Activated effector memory CD4-positive, alpha-beta T cell treated with anti-CD3 and anti-CD28 coated beads, Interleukin-2, amount 50 U/mL, for 16 hours (primary cell): ENCODE data around the gene INTS12.
"Not testable (repeated sequence)": the region's sequence is repeated elsewhere in the genome, so short reads cannot be mapped to it uniquely, and the experiment has no call there.

Experiments
- DNase-seq: peaks from one replicate; pipeline ENCODE4 v3.0.0-alpha.2; 2020

INTS12 gene, protein sequence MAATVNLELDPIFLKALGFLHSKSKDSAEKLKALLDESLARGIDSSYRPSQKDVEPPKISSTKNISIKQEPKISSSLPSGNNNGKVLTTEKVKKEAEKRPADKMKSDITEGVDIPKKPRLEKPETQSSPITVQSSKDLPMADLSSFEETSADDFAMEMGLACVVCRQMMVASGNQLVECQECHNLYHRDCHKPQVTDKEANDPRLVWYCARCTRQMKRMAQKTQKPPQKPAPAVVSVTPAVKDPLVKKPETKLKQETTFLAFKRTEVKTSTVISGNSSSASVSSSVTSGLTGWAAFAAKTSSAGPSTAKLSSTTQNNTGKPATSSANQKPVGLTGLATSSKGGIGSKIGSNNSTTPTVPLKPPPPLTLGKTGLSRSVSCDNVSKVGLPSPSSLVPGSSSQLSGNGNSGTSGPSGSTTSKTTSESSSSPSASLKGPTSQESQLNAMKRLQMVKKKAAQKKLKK

DNA sequence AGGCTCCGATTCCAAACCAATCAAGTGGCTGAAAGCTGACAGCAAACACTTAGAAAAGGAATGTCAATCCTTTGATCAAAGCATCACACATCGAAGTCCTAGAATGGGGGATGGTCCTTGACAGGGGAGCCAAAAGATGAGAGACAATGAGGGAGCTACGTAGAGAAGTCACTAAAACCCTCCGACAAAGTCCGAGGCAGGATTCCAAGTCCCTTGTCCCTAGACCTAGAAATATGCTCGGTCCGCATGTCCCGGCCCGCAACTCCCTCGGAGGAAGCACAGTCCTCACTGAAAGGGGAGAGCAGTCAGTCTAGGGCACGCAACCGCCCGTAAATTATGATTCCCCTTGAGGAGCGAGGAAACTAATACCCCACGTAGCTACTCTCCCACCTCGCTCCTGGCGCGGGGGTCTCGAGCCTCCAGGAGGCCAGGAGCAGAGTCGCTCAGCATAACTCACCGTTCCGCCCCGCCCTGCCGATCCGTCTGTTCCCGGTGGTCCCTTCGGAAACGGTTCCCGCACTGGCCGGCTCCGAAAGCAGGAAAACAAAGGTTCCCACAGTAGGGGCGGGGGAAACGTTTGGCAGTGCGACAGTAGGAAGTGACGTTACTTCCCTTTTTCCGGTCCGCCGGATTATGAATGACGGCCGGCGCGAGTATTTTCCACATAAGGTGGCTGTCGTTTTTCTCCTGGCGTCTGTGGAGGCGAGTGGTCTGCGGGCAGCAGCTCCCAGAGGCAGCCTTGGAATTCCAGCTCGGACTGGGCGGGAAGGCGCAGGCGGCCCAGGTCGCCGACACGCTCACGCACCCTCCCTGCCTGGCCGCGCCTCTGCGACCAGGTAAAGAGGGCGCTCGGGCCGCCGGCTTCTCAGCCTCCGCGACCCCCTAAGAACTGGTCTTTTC is at the start of gene INTS12, which contains the start of gene GSTCD:
Gene INTS12 (minus strand): TSS at position 509 of the 900 bp plus-strand sequence. CDS start 8,684 bp downstream, outside the sequence.
Gene GSTCD (plus strand): TSS at position 604 of the 900 bp plus-strand sequence. CDS start 8,830 bp downstream, outside the sequence.
- DNase-seq, result peak; percentile 96

DNA sequence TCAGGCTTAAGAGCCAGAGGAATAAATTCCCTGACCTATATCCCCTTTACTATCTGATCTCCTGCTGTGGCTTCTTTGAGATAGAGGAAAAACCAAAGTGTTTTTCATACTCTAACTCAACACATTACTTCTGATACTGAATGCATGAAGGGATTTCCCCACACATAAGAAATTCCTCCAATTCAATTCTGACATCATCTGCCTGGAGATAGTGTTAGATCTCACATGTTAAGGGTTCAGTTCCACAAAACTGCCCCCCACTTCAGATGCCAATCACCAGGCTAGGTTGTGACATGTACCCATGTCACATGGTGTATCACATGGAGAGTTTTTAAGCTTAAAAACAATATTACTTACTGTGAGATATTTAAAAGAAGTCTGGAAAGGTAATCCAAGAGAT is 46.9 kb upstream of the INTS12 start:
- DNase-seq, result no peak

DNA sequence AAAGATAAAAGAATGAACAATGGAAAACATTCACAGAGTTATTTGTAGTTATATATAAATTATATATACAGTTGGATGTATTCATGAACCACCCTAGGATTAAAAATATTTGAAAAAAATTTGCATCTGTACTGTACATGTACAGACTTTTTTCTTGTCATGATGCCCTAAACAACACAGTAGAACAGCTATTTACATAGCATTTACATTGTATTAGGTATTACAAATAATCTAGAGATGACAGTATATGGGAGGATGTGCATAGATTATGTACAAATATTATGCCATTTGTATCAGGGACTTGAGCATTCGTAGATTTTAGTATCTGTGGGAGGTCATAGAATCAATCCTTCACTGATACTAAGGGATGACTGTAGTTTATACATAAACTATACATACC is 44.9 kb upstream of the INTS12 start:
- DNase-seq, result no peak

DNA sequence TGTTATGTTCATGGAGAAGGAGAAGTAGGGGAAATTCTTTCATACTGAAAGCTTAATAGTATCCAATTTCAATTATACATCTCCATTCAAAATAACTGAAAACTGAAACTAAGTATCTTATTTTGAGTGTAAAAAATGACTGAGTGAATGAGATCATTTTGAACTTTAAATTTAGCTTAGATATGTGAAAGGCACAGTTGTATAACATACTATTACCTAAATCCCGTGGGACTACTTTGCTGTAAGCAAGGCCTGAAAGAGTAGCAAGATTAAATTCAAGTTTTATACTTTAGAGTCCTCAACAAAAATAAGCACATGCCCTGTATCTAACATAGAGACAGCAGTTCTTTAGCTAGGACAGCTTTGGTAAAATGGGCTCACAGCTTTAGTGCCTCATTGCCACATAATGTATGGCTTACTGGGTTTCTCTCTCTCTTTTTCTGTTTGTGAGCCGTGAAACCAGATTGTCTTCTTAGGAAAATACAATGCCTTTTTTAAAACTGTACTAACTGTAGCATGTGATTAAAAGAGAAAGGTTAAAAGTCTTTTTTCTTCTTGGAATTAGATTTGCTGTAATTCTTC is 43.3 kb upstream of the INTS12 start:
- DNase-seq, result no peak

DNA sequence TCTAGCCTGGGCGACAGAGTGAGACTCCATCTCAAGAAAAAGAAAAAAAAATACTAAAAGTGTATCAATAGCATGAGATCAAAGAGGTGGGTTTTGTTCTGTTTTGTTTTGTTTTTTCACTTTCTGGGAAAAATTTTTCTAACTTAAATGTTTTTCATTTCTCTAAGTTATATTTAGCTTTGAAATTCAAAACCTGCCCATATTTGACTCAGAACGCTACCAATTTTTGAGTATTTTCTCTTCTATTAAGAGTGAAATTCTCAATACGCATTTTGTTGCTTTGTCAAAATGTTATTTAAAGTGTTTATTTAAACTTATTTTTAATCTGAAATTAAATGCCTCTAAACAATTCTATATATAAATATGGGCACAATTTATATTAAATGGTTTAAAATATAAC is 39.7 kb upstream of the INTS12 start:
- DNase-seq, result no peak

DNA sequence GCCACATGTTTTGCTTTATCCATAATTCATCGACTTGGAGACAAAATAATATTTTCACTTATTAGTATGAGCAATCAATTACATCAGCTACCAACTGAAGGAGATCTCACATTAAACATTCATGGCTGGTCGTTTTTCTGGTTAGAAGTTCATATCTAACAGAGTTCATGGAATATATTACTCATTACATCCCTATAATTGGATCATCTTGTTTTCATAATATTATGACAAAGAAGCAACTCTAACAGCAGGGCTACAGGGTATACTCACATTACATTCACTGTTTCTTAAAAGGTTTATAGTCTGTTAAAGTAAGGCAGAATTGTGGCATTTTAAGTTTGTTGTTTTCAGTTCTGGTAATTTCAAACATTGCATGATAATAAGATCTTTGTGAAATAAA is 33.1 kb upstream of the INTS12 start:
- no peak for DNase-seq

DNA sequence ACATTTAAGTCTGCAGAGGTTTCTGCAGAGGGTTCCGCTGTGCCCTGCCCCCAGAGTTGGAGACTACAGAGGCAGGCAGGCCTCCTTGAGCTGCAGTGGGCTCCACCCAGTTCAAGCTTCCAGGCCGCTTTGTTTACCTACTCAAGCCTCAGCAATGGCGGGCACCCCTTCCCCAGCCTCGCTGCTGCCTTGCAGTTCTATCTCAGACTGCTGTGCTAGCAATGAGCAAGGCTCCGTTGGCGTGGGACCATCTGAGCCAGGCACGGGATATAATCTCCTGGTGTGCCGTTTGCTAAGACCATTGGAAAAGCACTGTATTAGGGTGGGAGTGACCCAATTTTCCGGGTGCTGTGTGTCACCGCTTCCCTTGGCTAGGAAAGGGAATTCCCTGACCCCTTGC is 26.7 kb upstream of the INTS12 start:
- not testable (repeated sequence) for DNase-seq

DNA sequence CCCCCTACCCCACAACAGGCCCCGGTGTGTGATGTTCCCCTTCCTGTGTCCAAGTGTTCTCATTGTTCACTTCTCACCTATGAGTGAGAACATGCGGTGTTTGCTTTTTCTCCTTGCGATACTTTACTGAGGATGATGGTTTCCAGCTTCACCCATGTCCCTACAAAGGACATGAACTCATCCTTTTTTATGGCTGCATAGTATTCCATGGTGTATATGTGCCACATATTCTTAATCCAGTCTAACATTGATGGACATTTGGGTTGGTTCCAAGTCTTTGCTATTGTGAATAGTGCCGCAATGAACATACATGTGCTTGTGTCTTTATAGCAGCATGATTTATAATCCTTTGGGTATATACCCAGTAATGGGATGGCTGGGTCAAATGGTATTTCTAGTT is 21.4 kb upstream of the INTS12 start:
- not testable (repeated sequence) for DNase-seq

DNA sequence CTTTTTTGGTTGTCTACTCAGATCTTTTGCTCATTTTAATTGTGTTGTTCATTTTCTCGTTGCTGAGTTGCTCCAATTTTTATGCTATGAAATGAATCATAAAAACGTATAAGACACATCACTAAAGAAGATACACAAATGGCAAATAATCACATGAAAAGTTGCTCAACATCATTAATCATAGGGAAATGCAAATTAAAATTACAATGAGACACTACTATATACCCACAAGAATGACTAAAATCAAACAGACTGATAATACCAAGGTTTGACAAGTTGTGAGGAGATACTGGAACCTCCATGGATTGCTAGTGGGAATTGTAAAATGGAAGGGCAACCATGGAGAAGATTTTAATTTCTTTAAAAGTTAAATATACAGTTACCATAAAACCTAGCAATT is 17.1 kb upstream of the INTS12 start:
- no peak for DNase-seq

DNA sequence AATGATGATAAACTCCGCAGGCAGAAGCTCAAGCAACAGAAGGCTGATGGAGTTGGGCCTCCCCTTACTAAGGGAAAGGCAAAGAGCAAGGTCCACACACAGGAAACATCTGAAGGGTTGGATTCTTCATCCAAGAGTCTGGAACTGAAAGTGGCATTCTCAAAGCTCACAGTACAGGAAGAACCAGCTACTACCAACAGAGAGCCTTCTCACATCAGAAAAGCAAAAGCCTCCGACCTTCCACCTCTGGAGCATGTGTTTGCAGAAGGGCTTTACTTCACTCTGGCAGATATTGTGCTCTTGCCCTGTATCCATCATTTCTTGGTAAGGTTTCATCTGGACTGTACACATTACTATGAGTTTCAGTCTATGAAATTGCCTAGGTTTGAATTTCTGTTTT is 10.7 kb upstream of the INTS12 start:
- DNase-seq, result no peak

DNA sequence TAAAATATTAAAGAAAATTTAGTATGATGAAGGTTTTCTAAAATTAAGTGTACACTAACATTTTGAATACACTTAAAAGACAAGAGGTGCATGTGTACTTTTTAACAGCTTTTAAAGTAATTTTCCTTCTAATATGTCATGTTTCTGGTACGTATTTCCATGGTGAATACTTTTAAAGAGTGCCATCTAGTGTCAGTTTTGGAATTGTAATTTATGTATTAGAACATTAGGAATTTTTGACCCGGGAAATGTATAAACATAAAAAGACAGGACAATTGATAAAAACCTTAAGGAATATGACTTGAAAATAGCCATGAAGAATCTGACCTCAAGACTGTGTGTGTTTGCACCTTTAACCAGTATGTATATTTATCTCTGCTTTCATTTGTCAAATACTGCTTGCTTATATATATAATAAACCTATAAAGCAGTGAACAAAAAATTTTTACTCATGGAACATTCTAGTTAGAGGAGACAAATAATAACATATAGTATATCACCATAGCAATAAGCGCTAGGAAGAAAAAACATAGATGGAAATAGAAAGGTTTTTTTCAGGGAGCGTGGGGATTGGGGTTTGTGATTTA is 7.3 kb upstream of the INTS12 start:
- no peak for DNase-seq

DNA sequence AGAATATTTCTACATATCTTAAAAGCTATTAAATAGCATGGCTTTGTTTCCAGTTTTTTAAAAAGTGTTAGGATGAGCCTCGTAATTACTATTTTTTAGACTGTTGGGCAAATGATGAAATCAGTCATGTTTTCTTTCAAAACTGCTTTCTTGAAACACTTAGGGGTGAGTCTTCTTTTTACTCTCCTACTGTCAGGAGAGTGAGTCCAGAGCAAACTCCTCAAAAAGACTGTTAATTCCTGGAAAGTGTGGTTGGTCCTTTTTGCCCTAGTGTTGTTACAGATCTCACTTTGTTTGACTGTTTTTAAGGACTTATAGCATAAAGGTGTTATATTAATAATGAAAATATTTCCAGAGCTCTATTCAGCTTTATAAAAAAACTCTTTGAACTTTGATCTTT is 6.4 kb upstream of the INTS12 start:
- DNase-seq, result no peak

DNA sequence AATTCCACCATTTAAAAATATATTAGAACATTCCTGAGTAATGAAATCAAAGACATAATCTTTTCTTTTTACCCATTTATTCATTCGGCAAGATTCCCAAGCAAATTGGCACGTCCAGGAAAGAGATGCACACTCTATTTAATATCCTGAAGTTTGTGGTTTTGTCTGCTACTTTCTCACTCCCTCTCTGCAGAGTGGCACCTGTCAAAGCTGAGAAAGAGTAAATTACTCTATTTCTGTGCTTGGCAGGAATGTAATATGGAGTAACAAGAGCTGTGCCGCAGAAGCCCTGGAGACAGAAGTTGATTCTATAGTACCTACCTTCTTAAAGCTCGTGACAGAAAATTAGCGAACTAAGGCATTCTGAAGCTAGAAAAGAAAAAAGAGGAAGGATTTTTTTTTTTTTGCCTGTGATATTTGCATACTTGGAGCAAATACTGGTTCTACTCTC is 5.6 kb upstream of the INTS12 start:
- no peak for DNase-seq

DNA sequence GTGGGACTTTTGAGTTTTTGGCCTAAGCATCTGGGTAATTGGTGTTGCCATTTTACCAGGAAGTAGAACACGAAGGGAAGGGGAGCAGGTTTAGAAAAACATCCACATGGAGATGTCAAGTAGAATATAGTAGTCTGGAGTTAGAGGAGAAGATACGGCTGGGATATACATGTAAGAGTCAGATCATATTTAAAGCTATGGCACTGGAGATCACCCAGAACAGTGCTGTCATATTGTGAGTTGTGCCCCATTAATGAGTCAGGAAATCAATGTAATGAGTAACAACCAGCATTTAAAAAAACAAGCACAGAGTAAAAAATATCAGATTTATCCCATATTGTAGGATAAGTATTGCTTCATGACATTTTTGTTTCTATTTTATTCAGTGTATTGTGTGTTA is 4.3 kb upstream of the INTS12 start:
- DNase-seq, result no peak

DNA sequence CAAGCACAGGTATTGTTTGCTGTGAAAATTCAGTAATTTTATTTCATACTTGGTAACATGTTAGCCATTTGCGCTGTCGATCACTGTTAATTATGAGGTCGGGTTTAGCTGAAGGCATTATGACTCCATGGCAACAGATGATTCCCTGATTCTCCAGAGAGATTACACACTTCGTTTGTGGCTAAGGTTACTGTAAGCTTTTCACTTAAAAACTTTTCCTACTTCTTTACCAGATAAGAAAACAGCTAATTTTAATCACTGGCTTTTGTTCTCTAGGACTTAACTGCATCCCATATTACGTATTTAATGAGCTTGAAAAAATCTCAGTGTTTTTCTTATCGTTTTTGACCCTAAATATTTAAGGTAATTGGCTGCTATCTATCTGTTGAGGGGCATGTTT is 2.2 kb upstream of the INTS12 start:
- no peak for DNase-seq

DNA sequence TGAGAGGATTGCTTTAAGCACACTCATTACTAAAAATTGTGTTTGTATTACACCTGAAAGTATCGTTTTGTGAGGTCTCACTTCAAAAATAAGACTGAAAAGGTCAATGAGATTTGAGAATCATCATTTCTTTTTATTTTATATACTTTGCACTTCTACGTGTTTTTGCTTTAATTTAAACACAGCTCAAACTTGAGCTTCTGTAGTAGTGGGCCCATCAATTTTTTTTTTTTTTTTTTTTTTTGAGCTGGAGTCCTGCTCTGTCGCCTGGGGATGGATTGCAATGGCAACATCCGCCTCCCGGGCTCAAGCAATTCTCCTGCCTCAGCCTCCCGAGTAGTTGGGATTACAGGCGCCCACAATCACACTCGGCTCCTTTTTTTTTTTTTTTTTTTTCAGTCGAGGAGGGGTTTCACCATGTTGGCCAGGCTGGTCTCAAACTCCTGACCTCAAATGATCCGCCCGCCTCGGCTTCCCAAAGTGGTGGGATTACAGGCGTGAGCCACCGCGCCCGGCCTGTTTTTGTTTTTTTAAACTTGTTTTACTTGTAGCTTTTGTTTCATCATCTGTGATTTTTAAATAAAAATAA is 1.6 kb upstream of the INTS12 start:
- no peak for DNase-seq

DNA sequence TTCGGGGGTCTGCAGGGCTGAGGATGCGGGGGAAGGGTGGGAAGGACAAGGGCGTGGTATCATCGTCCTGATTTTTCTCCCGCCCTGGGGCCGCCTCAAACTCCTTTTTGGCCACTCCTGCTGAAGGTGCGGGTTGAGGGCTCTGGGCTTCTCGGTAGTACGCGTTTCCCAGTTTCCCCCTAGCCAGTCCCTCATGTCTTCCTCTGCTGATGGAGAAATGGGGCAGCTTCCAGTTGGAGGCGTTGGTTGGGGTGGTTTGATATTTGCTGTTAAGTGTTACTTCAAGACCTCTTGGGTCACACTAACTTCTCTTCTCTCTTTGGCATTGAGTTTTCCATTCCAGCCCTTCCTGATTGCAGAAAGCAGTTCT is 577 bp upstream of the INTS12 start:
- DNase-seq, result no peak

DNA sequence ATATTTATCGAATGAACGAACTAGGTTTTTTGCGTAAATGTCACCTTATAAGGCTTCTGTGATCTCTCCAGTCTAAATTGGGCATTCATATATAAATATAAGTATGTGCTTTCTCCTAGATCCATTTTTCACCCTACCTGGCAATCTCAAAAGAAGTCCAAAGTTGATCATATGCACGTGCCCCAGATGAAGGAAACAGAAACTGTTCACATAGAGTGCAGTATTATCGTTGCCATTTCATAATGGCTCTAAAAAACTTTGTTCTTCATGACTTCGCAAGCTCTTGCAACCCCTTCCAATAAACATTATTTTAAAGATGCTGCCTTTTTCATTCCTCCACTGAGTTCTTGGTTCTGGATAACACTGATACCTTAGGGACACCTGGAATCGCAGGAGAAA is 708 bp downstream of the INTS12 start:
- no peak for DNase-seq

DNA sequence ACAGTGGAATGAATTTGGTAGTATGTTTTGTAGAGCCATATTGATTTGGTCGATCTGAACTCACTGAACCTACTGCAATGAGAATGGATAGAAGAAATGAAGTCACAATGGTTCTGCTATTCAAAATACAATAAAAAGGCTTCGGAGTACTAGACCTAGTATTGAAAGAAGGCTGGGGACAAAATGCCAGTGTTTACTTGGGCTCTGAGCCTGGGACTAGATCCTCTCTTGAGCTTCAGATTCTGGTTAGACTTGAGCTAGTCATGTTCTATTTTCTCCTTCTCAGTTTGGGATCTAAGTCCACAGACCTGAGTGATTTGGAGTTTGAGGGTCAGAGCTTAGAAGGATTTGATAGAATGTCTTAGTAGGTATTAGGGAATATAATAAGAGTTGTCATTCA is 9.9 kb downstream of the INTS12 start:
- DNase-seq, result no peak

DNA sequence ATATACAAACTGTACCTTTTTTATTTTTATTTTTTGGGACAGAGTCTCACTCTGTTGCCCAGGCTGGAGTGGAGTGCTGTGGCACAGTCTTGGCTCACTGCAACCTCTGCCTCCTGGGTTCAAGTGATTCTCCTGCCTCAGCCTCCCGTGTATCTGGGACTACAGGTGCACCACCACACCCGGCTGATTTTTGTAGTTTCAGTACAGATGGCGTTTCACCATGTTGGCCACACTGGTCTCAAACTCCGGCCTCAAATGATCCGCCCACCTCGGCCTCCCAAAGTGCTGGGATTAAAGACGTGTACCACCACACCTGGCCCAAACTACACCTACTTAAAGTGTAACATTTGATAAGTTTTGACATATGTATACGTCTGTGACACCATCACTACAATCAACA is 12.7 kb downstream of the INTS12 start:
- DNase-seq, result not testable (repeated sequence)

DNA sequence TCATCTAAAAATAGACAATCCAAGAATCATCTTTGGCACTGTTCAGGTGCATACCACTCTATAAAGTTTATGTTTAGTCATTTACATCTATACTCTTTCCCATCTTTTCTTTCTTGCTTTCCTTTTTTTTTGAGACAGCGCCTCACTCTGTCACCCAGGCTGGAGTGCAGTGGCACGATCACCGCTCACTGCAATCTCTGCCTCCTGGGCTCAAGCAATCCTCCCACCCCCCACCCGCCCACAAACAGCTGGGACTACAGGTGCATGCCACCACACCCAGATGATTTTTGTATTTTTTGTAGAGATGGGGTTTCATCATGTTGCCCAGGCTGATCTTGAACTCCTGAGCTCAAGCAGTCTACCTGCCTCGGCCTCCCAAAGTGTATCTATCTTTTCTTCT is 13.7 kb downstream of the INTS12 start:
- DNase-seq, result not testable (repeated sequence)

DNA sequence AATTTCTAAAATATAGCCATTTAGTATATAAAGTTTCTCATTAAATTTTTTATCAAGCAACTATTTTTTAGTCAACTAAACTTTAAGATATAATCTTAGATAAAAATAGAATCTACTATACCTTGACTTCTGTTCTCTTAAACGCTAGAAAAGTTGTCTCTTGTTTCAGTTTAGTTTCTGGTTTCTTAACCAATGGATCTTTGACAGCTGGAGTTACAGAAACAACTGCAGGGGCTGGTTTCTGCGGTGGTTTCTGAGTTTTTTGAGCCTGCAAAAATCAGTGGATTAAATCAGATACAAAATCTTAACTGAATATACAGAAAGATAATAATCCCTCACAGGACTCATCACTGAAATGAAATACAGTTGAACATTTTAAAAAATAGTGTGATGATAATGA is 21.9 kb downstream of the INTS12 start:
- no peak for DNase-seq

DNA sequence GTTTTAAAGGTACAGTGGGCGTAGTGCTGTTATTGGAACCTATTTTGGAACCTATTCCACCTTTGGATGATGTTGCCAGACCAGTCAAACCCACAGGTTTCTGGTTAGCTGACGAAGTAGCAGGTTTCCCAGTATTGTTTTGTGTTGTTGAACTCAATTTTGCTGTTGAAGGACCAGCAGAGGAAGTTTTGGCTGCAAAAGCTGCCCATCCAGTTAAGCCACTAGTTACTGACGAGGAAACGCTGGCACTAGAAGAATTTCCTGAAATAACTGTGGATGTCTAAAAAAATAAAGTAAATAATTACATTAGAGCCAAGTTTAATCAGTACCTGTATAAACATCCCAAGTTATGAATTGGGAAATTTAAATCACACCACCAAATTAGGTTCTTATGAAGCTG is 25.5 kb downstream of the INTS12 start:
- DNase-seq, result no peak
